GM13977 (cell line): ENCODE results near the gene LTC4S.

Source experiments
- DNase-seq: peaks from one replicate; pipeline ENCODE4 v3.0.0; 2012; ENCODE audit warnings: low spot score
- CTCF ChIP-seq: IDR thresholded peaks from 2 replicates; pipeline ENCODE4 v1.5.1; 2012; ENCODE audit warnings: mild to moderate bottlenecking, control low read depth; ENCODE audit not compliant: insufficient read depth; ENCODE audit errors: extremely low read depth, missing control alignments
- in situ Hi-C: fragments of 300-500 bp; cut with MboI; formaldehyde crosslinking; loops from one replicate; pipeline ENCODE4 v1.12.0; 2022; ENCODE audit warnings: low sequenced_read_pairs, low pct_unique_long_range_greater_than_20kb, mixed read lengths, inconsistent platforms; ENCODE audit not compliant: unreplicated experiment

LTC4S gene

GRCh38 chr5:179806250-179807048 is 12.7 kb downstream of the LTC4S start, which contains the start of gene MGAT4B:
Gene MGAT4B (minus strand): TSS chr5:179806866. CDS start chr5:179806583, 283 bp downstream.
- in situ Hi-C loops = no loop called here
- DNase-seq = peak; percentile 96

GRCh38 chr5:179812135-179812825 is 18.5 kb downstream of the LTC4S start:
- DNase-seq = no peak
- TF ChIP-seq CTCF = no peak
- in situ Hi-C loops = no loop called here

More at GRCh38 chr5:179806250-179807048, 12.7 kb downstream of the LTC4S start, which contains the start of gene MGAT4B:
- no peak for TF ChIP-seq CTCF

GRCh38 chr5:179812997-179813607 is 19.3 kb downstream of the LTC4S start:
- TF ChIP-seq CTCF = no peak
- in situ Hi-C loops = no loop called here
- no peak for DNase-seq

GRCh38 chr5:179814090-179814489 is 20.3 kb downstream of the LTC4S start:
- in situ Hi-C loops = no loop called here
- TF ChIP-seq CTCF = no peak
- no peak for DNase-seq

DNA sequence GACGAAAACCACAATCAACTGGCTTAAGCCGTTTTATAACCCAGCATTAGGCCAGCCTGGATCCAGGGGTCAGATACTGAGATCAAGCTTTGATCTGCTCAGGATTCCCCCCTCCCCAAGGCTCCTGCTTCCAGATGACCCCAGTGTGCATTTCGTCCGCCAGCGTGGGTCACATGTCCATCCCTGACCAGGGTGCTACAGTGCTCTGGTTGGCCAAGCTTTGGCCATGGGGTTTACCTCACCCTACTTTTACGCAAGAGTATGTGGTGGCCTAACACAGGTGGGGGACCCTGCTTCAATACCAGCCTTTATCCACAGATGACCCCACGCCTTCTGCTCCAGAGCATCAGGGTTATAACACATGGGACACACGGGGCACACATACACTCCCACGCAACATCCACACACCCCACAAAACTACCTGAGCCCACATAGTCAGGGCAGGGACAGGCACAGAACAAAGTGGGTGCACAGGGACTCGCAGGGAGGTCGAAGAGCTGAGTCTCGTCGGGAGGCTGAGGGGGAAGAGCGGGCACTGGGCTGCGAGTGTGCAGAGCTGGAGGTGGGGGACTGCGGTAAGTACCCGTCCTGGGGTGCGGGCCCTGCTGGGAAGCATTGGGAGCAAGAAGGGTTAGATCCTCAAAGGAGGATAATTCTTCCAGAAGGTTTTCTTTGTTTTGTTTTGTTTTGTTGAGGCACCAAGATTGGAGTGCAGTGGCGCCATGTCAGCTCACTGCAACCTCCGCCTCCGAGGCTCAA is 21.9 kb downstream of the LTC4S start:
- in situ Hi-C loops = no loop called here
- DNase-seq = no peak
- TF ChIP-seq CTCF = no peak

DNA sequence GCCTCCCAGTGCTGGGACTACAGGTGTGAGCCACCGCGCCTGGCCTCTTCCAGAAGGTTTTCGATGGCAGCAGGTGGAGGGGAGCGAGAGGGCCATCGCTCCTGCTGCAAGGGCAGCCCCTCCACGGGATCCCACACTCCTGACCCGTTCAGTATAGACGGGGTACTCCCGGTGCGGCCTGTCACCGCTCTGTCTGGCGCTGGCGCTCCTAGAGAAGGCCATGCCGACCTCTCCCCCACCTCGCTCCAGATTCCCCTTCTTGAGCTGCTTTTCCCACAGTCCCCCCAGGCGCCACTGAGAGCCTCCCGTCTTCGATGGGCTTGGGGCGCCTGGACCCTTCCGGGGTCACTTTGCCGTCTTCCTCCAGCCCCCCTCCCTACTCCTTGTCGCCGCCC is 22.6 kb downstream of the LTC4S start:
- DNase-seq = no peak
- no peak for TF ChIP-seq CTCF
- in situ Hi-C loops = no loop called here
